Loucy (cell line): Measurements from ENCODE around the gene RNF157.

ENCODE experiments used
- H2AFZ ChIP-seq: fragments of 200-600 bp; sonication (generic); 2 replicates; pipeline ENCODE4 v1.6.0; 2016; ENCODE audit warnings: antibody characterized with exemption, mild to moderate bottlenecking, low read length, moderate library complexity
- H3F3A ChIP-seq: fragments of 200-600 bp; 2 replicates; pipeline ENCODE4 v1.6.0; 2016; ENCODE audit warnings: antibody characterized with exemption, low read depth, mild to moderate bottlenecking
- H3K27me3 ChIP-seq: fragments of 200-600 bp; sonication (generic); 2 replicates; pipeline ENCODE4 v1.6.1; 2014; ENCODE audit warnings: low read length, mild to moderate bottlenecking; ENCODE audit not compliant: insufficient read depth, poor library complexity, severe bottlenecking
- H3K36me3 ChIP-seq: fragments of 200-600 bp; sonication (generic); 2 replicates; pipeline ENCODE4 v1.6.1; 2016; ENCODE audit warnings: low read length; ENCODE audit not compliant: insufficient read depth
- H3K4me1 ChIP-seq: fragments of 200-600 bp; sonication (generic); 2 replicates; pipeline ENCODE4 v1.5.1; 2014; ENCODE audit warnings: low read length, mild to moderate bottlenecking; ENCODE audit not compliant: insufficient read depth, poor library complexity, severe bottlenecking
- H3K4me2 ChIP-seq: fragments of 200-600 bp; sonication (generic); 2 replicates; pipeline ENCODE4 v1.6.0; 2014; ENCODE audit warnings: antibody characterized with exemption, low read length, low read depth, mild to moderate bottlenecking; ENCODE audit not compliant: poor library complexity, severe bottlenecking
- H3K4me3 ChIP-seq: fragments of 200-600 bp; sonication (generic); 2 replicates; pipeline ENCODE4 v1.5.1; 2014; ENCODE audit warnings: low read length, mild to moderate bottlenecking, mixed read lengths; ENCODE audit not compliant: poor library complexity, severe bottlenecking
- H3K79me2 ChIP-seq: fragments of 200-600 bp; sonication (generic); 2 replicates; pipeline ENCODE4 v1.6.1; 2014; ENCODE audit warnings: low read length; ENCODE audit not compliant: insufficient read depth
- H3K9ac ChIP-seq: fragments of 200-600 bp; sonication (generic); 2 replicates; pipeline ENCODE4 v1.6.0; 2014; ENCODE audit warnings: mild to moderate bottlenecking, low read depth, low read length, moderate library complexity; ENCODE audit not compliant: poor library complexity, severe bottlenecking
- H3K9me2 ChIP-seq: fragments of 200-600 bp; sonication (generic); replicated peaks from 2 replicates; pipeline ENCODE4 v1.6.1; 2016; ENCODE audit warnings: low read depth, low read length, mixed read lengths
- H3K9me3 ChIP-seq: fragments of 200-600 bp; sonication (generic); 2 replicates; pipeline ENCODE4 v1.6.1; 2014; ENCODE audit warnings: mild to moderate bottlenecking, antibody characterized with exemption, low read length, low read depth; ENCODE audit not compliant: insufficient read depth
- H4K20me1 ChIP-seq: fragments of 200-600 bp; sonication (generic); 2 replicates; pipeline ENCODE4 v1.6.0; 2014; ENCODE audit warnings: antibody characterized with exemption, low read length, mild to moderate bottlenecking; ENCODE audit not compliant: insufficient read depth, poor library complexity, severe bottlenecking
- EZH2phosphoT487 ChIP-seq: fragments of 200-600 bp; IDR thresholded peaks from 2 replicates; pipeline ENCODE4 v1.6.1; 2018; ENCODE audit warnings: antibody characterized with exemption, mild to moderate bottlenecking, moderate library complexity, borderline replicate concordance
- TF ChIP-seq, protein P1 (sequence below): fragments of 200-600 bp; sonication (generic); conservative IDR thresholded peaks from 2 replicates; pipeline ENCODE4 v1.5.1; 2014; ENCODE audit warnings: mild to moderate bottlenecking, antibody characterized with exemption, low read length

RNF157 gene

DNA sequence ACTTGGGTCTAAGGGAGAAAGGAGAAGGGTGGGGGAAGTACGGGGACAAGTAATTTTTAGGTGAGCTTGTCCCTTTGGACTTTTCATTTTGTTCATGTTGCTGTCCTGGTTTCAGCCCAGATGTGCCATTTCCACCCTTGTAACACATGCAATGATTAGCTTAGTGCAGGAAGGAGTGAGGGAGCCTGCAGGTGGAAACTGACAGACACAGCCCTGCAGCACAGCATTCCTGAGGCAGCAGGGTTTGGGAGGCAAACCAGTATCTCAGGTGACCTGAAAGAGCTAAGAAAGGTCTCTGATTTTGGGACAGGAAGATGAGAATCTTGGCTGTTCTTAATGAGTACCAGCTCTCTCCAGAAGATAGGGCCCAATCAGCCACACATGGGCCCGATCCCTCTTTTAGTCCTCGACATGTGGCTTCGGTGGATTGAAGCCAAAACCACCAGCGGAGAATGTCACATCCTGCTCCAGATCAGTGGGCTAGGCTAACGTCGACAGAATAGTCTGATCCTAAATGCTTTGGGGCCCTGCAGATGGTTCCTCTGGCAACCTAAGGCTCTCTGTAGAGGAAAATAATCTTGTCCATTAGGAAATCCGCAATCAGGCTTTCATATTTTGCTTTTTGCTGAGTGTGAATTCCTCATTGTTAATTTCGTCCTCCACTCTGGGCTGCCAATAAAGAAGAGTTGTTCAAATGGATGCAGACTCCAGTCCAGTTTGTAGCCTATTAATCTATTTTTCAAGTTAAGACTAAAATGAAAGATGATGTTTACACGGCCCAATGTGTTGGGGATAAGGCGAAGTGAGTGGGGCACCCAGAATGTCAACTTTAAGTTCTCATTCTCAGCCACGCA is 3.8 kb upstream of the RNF157 start:
- Histone ChIP-seq H3K79me2 (no peaks in the 10 kb centered on the region), H3K27me3 (peaks cover 20% of the 10 kb centered on the region), H3K4me3 (no peak overlapping the region), H3K9me2 (no peaks in the 10 kb centered on the region), H3K36me3 (no peaks in the 10 kb centered on the region), H3F3A (no peaks in the 10 kb centered on the region), H3K4me2 (no peak overlapping the region), H3K9me3 (no peaks in the 10 kb centered on the region), H4K20me1 (no peaks in the 10 kb centered on the region), H3K9ac (no peak overlapping the region), H2AFZ (no peak overlapping the region), H3K4me1 (peaks cover 4% of the 10 kb centered on the region)
- TF ChIP-seq, protein P1, sequence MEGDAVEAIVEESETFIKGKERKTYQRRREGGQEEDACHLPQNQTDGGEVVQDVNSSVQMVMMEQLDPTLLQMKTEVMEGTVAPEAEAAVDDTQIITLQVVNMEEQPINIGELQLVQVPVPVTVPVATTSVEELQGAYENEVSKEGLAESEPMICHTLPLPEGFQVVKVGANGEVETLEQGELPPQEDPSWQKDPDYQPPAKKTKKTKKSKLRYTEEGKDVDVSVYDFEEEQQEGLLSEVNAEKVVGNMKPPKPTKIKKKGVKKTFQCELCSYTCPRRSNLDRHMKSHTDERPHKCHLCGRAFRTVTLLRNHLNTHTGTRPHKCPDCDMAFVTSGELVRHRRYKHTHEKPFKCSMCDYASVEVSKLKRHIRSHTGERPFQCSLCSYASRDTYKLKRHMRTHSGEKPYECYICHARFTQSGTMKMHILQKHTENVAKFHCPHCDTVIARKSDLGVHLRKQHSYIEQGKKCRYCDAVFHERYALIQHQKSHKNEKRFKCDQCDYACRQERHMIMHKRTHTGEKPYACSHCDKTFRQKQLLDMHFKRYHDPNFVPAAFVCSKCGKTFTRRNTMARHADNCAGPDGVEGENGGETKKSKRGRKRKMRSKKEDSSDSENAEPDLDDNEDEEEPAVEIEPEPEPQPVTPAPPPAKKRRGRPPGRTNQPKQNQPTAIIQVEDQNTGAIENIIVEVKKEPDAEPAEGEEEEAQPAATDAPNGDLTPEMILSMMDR, result no peak
- TF ChIP-seq EZH2phosphoT487, result no peak

DNA sequence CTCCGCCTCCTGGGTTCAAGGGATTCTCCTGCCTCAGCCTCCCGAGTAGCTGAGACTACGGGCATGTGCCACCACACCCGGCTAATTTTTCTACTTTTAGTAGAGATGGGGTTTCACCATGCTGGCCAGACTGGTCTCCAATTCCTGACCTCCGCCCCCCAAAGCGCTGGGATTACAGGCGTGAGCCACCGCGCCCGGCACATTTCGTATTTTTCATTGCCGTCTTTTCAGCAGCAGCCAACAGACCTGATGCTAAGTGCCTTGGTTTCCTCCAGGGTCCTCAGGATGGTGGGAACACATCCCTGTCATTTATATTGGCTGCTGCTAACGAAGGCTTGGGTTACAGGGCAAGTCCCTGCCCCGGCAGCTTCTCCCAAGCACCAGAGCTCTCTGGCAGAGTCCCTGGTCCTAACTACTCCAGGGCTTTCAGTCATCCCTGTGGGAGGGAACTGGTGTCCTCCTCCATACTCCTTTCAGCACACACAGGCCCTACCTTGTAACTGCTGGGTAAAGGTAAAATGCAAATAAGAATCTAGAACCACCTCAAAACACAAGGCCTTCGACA is 1.5 kb upstream of the RNF157 start:
- Histone ChIP-seq H3K9me3 (no peaks in the 10 kb centered on the region), H3K4me3 (no peak overlapping the region), H3K79me2 (no peaks in the 10 kb centered on the region), H3K27me3 (peaks cover 20% of the 10 kb centered on the region), H3K9ac (no peak overlapping the region), H4K20me1 (no peaks in the 10 kb centered on the region), H3F3A (no peaks in the 10 kb centered on the region), H3K4me2 (no peak overlapping the region), H3K9me2 (no peaks in the 10 kb centered on the region), H3K4me1 (peaks cover 4% of the 10 kb centered on the region), H2AFZ (no peak overlapping the region), H3K36me3 (no peaks in the 10 kb centered on the region)
- TF ChIP-seq EZH2phosphoT487, result no peak
- TF ChIP-seq, protein P1, result no peak

DNA sequence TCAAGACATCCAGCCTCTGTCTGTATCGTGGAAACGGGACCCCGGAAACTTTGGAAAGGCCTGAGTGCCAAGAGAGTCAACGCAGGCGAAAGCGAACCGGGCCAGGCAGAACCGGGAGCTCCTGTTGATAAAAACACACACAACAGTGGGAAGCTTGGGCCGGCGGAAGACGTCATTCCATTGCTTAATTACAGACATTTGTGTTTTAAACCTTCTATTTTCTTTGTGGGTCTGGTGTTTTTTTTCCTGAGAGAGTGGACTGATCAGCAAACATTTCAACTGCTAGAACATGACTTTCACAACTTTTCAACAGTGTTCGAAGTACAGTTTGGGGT is 878 bp upstream of the RNF157 start:
- peaks cover 4% of the 10 kb centered on the region for H3K4me1 ChIP-seq
- peaks cover 20% of the 10 kb centered on the region for H3K27me3 ChIP-seq
- peak overlapping the region; percentile 97 for H2AFZ ChIP-seq
- no peaks in the 10 kb centered on the region for H3K79me2 ChIP-seq
- H4K20me1 ChIP-seq, result no peaks in the 10 kb centered on the region
- no peaks in the 10 kb centered on the region for H3K9me3 ChIP-seq
- TF ChIP-seq EZH2phosphoT487, result no peak
- TF ChIP-seq, protein P1, result no peak
- no peaks in the 10 kb centered on the region for H3K9me2 ChIP-seq
- H3F3A ChIP-seq, result no peaks in the 10 kb centered on the region
- H3K9ac ChIP-seq, result no peak overlapping the region
- H3K36me3 ChIP-seq, result no peaks in the 10 kb centered on the region
- peak overlapping the region; percentile 79 for H3K4me2 ChIP-seq
- H3K4me3 ChIP-seq, result peak overlapping the region; percentile 74
